ENCODE measurements around the gene NTN3. TPM values are rescaled to one million over a fixed set of nuclear protein-coding genes. Genes with fewer than 3 reads are reported as not detected.

The NTN3 gene
- total RNA-seq, 6 experiments from 2014 or later = 0.39 to 2.1 (median 1.2) TPM

GRCh38 chr16:2512735-2513404, 41.8 kb downstream of the NTN3 start:
- ATAC-seq (no peak), DNase-seq (peak; percentile 26 to 59 (median 57))
- intact Hi-C loops (cut with DNase I) = no loop called here
- no peaks in the 10 kb centered on the region for H3K27me3 ChIP-seq
- H3K27ac ChIP-seq = peak overlapping the region; percentile 92 to 94 (median 93)
- WGBS (ENCODE audit: insufficient coverage, low coverage, low lambda C conversion rate, missing lambda C conversion rate) = 53% methylated on average over 7 of the region's 15 CpGs
- no peaks in the 10 kb centered on the region for H3K9me3 ChIP-seq
- peaks cover 0 to 30% (median 16%) of the 10 kb centered on the region in 4 donors for H3K4me1 ChIP-seq
- no peaks in the 10 kb centered on the region for H3K36me3 ChIP-seq
- H3K4me3 ChIP-seq = peak overlapping the region; percentile 78 to 82 (median 81)
- no peak for TF ChIP-seq CTCF (IDR thresholded peaks at IDR 0.05)

- H3K36me3 ChIP-seq = no peaks in the 10 kb centered on the region
- DNase-seq (peak; percentile 95 to 96 (median 95)), ATAC-seq (peak; percentile 78 to 89 (median 85))
- intact Hi-C loops (cut with DNase I) = no loop called here
- H3K27me3 ChIP-seq = no peaks in the 10 kb centered on the region
- peaks cover 0 to 38% (median 20%) of the 10 kb centered on the region in 4 donors for H3K4me1 ChIP-seq
- no peaks in the 10 kb centered on the region for H3K9me3 ChIP-seq
- peak within 1 kb of the TSS; percentile 78 to 82 (median 81) for H3K4me3 ChIP-seq
- WGBS (ENCODE audit: insufficient coverage, low coverage, low lambda C conversion rate, missing lambda C conversion rate) = under 1% methylated on average over 23 of the region's 122 CpGs
- TF ChIP-seq POLR2A (IDR thresholded peaks at IDR 0.05) (peak; percentile 90), CTCF (IDR thresholded peaks at IDR 0.05) (no peak)
- H3K27ac ChIP-seq = peak within 1 kb of the TSS; percentile 92 to 94 (median 93)
Measured at GRCh38 chr16:2513405-2514332, 42.6 kb downstream of the NTN3 start, which contains the start of gene ATP6V0C. Gene ATP6V0C (plus strand): TSS chr16:2513952. CDS start chr16:2514104, 152 bp downstream.

GRCh38 chr16:2514333-2515179, 43.5 kb downstream of the NTN3 start:
- no peak for TF ChIP-seq CTCF (IDR thresholded peaks at IDR 0.05)
- TF ChIP-seq POLR2A (IDR thresholded peaks at IDR 0.05) = no peak
- peak in 2 of 4 donors; percentile 2 to 7 for ATAC-seq
- H3K9me3 ChIP-seq = no peaks in the 10 kb centered on the region
- H3K27me3 ChIP-seq = no peaks in the 10 kb centered on the region
- H3K4me1 ChIP-seq = peaks cover 0 to 46% (median 27%) of the 10 kb centered on the region in 4 donors
- 0% methylated on average over 1 of the region's 63 CpGs for WGBS (ENCODE audit: insufficient coverage, low coverage, low lambda C conversion rate, missing lambda C conversion rate)
- peak overlapping the region; percentile 92 to 94 (median 93) for H3K27ac ChIP-seq
- intact Hi-C loops (cut with DNase I) = no loop called here
- peaks cover 0 to 3% (median 0%) of the 10 kb centered on the region in 4 donors for H3K36me3 ChIP-seq
- peak; percentile 61 to 66 (median 64) for DNase-seq
- H3K4me3 ChIP-seq = peak overlapping the region; percentile 78 to 82 (median 81)
